ENCODE data around the gene WASL. TPM values are rescaled to one million over a fixed set of nuclear protein-coding genes. Genes with fewer than 3 reads are reported as not detected.

WASL gene
- total RNA-seq, 1 experiment from 2014 or later, result 39.3 TPM

GRCh38 chr7:123687727-123688126 is 61.1 kb downstream of the WASL start:
- Histone ChIP-seq H3K4me1 (ENCODE audit: insufficient read depth, low read length) (no peaks in the 10 kb centered on the region; the same call in 1 of the 2 replicates), H4K5ac (ENCODE audit: insufficient read length, low read depth, low read length) (no peak overlapping the region), H3K14ac (ENCODE audit: insufficient read depth, low read length) (no peak overlapping the region), H3K56ac (ENCODE audit: insufficient read length, low read depth, low read length) (no peak overlapping the region), H3K27me3 (ENCODE audit: insufficient read depth, low read length) (no peaks in the 10 kb centered on the region), H3K27ac (ENCODE audit: insufficient read length, low read depth, low read length) (no peak overlapping the region), H3K23me2 (ENCODE audit: insufficient read length, low read depth, low read length, poor library complexity, severe bottlenecking) (no peaks in the 10 kb centered on the region), H2BK120ac (ENCODE audit: low read depth, low read length, poor library complexity, severe bottlenecking) (no peak overlapping the region), H3K79me2 (ENCODE audit: insufficient read depth, low read length) (no peaks in the 10 kb centered on the region), H3K18ac (ENCODE audit: insufficient read length, low read depth, low read length) (no peak overlapping the region), H3T11ph (ENCODE audit: low read length) (no peak overlapping the region), H3K9me3 (ENCODE audit: control insufficient read depth, low read depth, low read length) (no peaks in the 10 kb centered on the region), H4K8ac (replicated peaks; ENCODE audit: insufficient read length, low read depth, low read length) (no peak overlapping the region), H3K9ac (ENCODE audit: extremely low read depth, insufficient read length, low read length) (no peak overlapping the region), H2AK5ac (ENCODE audit: insufficient read length, low read length) (no peak overlapping the region), H4K91ac (ENCODE audit: insufficient read length, low read depth, low read length) (no peak overlapping the region), H4K20me1 (ENCODE audit: control insufficient read depth, insufficient read depth, insufficient read length) (no peaks in the 10 kb centered on the region), H2BK20ac (ENCODE audit: low read depth, low read length, poor library complexity, severe bottlenecking) (no peak overlapping the region), H2BK5ac (ENCODE audit: insufficient read length, low read length) (no peak overlapping the region), H3K23ac (ENCODE audit: insufficient read length, low read depth, low read length) (no peak overlapping the region), H3K4me2 (ENCODE audit: insufficient read depth, insufficient read length, low read length) (no peak overlapping the region), H3K79me1 (ENCODE audit: insufficient read depth, low read depth, low read length, poor library complexity, severe bottlenecking) (no peaks in the 10 kb centered on the region), H3K4ac (ENCODE audit: low read depth, low read length) (no peak overlapping the region), H2AFZ (ENCODE audit: low read length) (no peak overlapping the region), H2BK15ac (ENCODE audit: low read depth, low read length) (no peak overlapping the region), H2BK12ac (ENCODE audit: insufficient read length, low read depth, low read length) (no peak overlapping the region)
- no CpG with 5 or more reads among the region's 1 CpG for WGBS (ENCODE audit: extremely low coverage, insufficient read length, low lambda C conversion rate)
- TF ChIP-seq, protein P1, sequence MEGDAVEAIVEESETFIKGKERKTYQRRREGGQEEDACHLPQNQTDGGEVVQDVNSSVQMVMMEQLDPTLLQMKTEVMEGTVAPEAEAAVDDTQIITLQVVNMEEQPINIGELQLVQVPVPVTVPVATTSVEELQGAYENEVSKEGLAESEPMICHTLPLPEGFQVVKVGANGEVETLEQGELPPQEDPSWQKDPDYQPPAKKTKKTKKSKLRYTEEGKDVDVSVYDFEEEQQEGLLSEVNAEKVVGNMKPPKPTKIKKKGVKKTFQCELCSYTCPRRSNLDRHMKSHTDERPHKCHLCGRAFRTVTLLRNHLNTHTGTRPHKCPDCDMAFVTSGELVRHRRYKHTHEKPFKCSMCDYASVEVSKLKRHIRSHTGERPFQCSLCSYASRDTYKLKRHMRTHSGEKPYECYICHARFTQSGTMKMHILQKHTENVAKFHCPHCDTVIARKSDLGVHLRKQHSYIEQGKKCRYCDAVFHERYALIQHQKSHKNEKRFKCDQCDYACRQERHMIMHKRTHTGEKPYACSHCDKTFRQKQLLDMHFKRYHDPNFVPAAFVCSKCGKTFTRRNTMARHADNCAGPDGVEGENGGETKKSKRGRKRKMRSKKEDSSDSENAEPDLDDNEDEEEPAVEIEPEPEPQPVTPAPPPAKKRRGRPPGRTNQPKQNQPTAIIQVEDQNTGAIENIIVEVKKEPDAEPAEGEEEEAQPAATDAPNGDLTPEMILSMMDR (conservative IDR thresholded peaks at IDR 0.05), result no peak
- no peaks in the 10 kb centered on the region for H3K27me3 Mint-ChIP-seq (ENCODE audit: low read depth)
- peaks cover 5 to 20% of the 10 kb centered on the region in 2 experiments; a peak in 3 of 4 replicates for H3K4me1 Mint-ChIP-seq
- H3K36me3 Mint-ChIP-seq (ENCODE audit: insufficient read depth in 1 of 3, low read depth in 3 of 3), result peaks cover 5 to 41% (median 38%) of the 10 kb centered on the region in 3 experiments; a peak in 6 of 7 replicates
- no peak for DNase-seq
- H3K4me3 Mint-ChIP-seq, result no peak overlapping the region
- no peak overlapping the region; a peak in 1 of 7 replicates for H3K27ac Mint-ChIP-seq
- no peaks in the 10 kb centered on the region for H3K9me3 Mint-ChIP-seq
